NOMO-1 (cell line): ENCODE measurements around the gene DENND4C.
"Not testable (repeated sequence)": the region's sequence is repeated elsewhere in the genome, so short reads cannot be mapped to it uniquely, and the experiment has no call there.

Experiments
- DNase-seq, 2 experiments: peaks; one replicate each; lab custom pipeline; 2025; ENCODE audit not compliant: unreplicated experiment in 2 of 2; lab: John Stamatoyannopoulos, UW

The DENND4C gene

GRCh38 chr9:19408693-19409400 lies 178.4 kb downstream of the DENND4C start, which contains the start of gene ACER2:
TSS of gene ACER2 (plus strand) at chr9:19409009. CDS start at chr9:19409085, 76 bp downstream.
- DNase-seq, result peak; percentile 57 to 61

GRCh38 chr9:19409401-19410194 lies 179.1 kb downstream of the DENND4C start:
- DNase-seq, result no peak

- DNase-seq, result no peak
These were observed 179.7 kb downstream of the DENND4C start for GRCh38 chr9:19410195-19410503.

GRCh38 chr9:19410594-19410993 lies 180.1 kb downstream of the DENND4C start:
- DNase-seq, result no peak

GRCh38 chr9:19411316-19411715 lies 180.8 kb downstream of the DENND4C start:
- DNase-seq, result no peak

GRCh38 chr9:19413456-19413855 lies 183.0 kb downstream of the DENND4C start:
- not testable (repeated sequence) for DNase-seq

- DNase-seq, result no peak
These were observed 185.7 kb downstream of the DENND4C start for GRCh38 chr9:19416143-19416542.

- no peak for DNase-seq
These were observed 190.4 kb downstream of the DENND4C start for GRCh38 chr9:19420877-19421276.
